GM12891 (cell line): Measurements from ENCODE around the gene RASGRF2.
A peak's percentile ranks its signal among the peaks of the same experiment; 100 is the strongest.
"Not testable (repeated sequence)": the region's sequence is repeated elsewhere in the genome, so short reads cannot be mapped to it uniquely, and the experiment has no call there.

Experiments used
- DNase-seq: peaks from one replicate; pipeline ENCODE4 v3.0.0; 2011; ENCODE audit warnings: low spot score; ENCODE audit not compliant: insufficient read length
- FAIRE-seq: peaks from 2 replicates; lab custom pipeline; 2011; peaks lifted over from hg19 to GRCh38; lab: Jason Lieb, UNC
- PAX5 ChIP-seq: IDR thresholded peaks from 2 replicates; pipeline ENCODE4 v1.6.1; 2011; ENCODE audit warnings: low read length, moderate library complexity, mild to moderate bottlenecking; ENCODE audit not compliant: insufficient read depth, severe bottlenecking
- POLR2A ChIP-seq: IDR thresholded peaks from 2 replicates; pipeline ENCODE4 v1.6.1; 2011; ENCODE audit warnings: low read depth, low read length, control low read depth
- POLR2AphosphoS5 ChIP-seq: IDR thresholded peaks from 2 replicates; pipeline ENCODE4 v1.6.1; 2011; ENCODE audit warnings: low read depth, low read length, control low read depth
- POU2F2 ChIP-seq: IDR thresholded peaks from 2 replicates; pipeline ENCODE4 v1.6.1; 2011; ENCODE audit warnings: low read depth, mild to moderate bottlenecking, control low read depth, low read length, moderate library complexity
- SPI1 ChIP-seq: IDR thresholded peaks from 2 replicates; pipeline ENCODE4 v1.6.1; 2011; ENCODE audit warnings: low read depth, low read length, control low read depth
- TAF1 ChIP-seq: IDR thresholded peaks from 2 replicates; pipeline ENCODE4 v1.6.1; 2011; ENCODE audit warnings: low read depth, low read length, control low read depth

RASGRF2 gene

GRCh38 chr5:81014348-81014747 lies 54.2 kb downstream of the RASGRF2 start:
- TF ChIP-seq SPI1 (no peak), POLR2AphosphoS5 (no peak), TAF1 (no peak), POLR2A (no peak), PAX5 (no peak), POU2F2 (no peak)
- DNase-seq (no peak), FAIRE-seq (no peak)

DNA sequence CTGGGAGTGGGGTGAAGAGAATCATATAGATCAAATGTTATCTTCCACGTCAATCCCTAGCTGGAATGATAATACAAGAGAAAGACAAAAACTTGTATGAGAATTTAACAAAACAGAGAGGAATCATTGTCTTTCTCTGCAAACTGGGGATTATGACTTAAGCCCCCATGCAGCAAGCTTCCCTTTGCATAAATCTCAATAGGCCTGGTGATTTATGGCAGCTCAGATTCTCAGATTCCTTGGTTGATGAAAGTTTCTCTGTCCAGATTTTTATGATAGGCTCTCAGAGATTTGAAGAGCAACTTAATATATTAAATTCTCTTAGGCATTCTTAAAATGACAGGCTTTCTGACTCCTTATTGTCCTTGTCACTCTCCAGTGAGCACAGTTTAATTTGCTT lies 56.0 kb downstream of the RASGRF2 start:
- FAIRE-seq: no peak
- no peak for DNase-seq
- no peak for TF ChIP-seq POLR2AphosphoS5

DNA sequence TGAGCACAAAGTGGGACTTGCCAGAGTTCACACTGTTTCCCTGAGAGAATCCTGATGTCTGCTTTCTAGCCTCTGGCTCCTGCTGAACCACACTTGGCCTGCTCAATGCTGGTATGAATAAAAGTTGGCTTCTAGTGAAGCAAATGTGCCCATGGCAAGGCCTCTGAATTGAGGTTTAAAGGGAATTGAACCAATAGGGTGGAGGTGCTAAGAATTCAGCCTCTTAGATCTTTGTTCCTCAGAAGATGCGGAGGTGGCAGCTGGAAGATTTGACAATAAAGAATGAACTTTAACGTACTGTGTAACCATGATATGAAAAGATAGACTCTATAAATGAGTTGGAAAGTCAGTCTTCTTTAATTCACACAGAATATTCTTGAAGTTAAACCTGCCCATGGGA lies 57.2 kb downstream of the RASGRF2 start:
- FAIRE-seq: no peak
- TF ChIP-seq POLR2AphosphoS5: no peak
- no peak for TF ChIP-seq POLR2A
- no peak for TF ChIP-seq POU2F2
- TF ChIP-seq TAF1: no peak
- TF ChIP-seq SPI1: no peak
- TF ChIP-seq PAX5: no peak
- DNase-seq: no peak

- DNase-seq, FAIRE-seq: not testable (repeated sequence)
Measured at GRCh38 chr5:81018608-81019007, 58.4 kb downstream of the RASGRF2 start.

DNA sequence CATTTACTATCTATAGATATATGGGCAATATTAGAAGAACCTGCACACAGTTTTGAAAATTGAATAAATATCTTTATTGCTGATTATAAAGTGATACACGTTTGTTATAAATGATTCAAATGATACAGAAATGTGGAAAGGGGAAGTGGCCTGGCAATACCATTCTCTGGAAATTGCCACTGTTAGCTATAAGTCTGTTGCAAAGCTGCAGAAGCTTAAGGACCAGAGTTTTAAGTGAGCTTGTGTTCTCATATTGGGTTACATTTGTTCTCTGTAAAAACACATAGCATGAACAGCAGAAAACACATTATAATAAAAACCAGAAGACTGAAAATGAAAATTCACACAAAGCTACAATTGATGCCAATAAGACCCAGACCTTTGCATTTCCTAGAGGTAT lies 59.6 kb downstream of the RASGRF2 start:
- DNase-seq (no peak), FAIRE-seq (no peak)
- TF ChIP-seq PAX5 (no peak), TAF1 (no peak), SPI1 (0 out of 2 replicates have a peak, but pooled peaks have one; percentile 16), POLR2AphosphoS5 (no peak), POU2F2 (no peak)

- FAIRE-seq: no peak
- DNase-seq: no peak
- TF ChIP-seq POLR2AphosphoS5 (no peak), POLR2A (no peak), SPI1 (no peak), PAX5 (no peak), POU2F2 (no peak), TAF1 (no peak)
Measured at GRCh38 chr5:81020478-81021167, 60.5 kb downstream of the RASGRF2 start.

DNA sequence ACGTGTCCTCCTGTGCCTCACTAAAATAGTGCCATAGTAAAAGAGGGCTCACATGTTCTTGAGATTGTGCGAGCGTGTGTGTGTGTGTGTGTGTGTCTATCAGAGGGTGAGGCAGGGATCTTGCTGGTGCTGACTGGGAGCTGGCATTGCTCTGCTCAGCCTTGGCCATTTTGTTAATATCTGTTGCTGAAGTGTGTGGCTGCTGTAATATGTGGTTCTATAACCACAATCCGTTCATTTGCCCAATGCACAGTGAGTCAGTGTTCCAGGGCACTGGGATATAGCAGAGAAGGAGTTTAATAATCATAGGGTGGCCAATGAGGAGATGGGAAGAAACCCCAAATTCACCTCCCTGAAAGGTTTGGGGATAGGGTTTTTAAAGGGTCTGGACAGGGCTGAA lies 61.3 kb downstream of the RASGRF2 start:
- FAIRE-seq: no peak
- no peak for DNase-seq

GRCh38 chr5:81021951-81022687 lies 62.0 kb downstream of the RASGRF2 start:
- DNase-seq (no peak), FAIRE-seq (no peak)
- TF ChIP-seq POLR2A: no peak
- TF ChIP-seq SPI1: no peak
- no peak for TF ChIP-seq PAX5
- no peak for TF ChIP-seq TAF1
- TF ChIP-seq POU2F2: no peak
- TF ChIP-seq POLR2AphosphoS5: no peak

More for the DNA sequence above, 61.3 kb downstream of the RASGRF2 start:
- TF ChIP-seq SPI1 (no peak), POU2F2 (no peak), POLR2A (no peak), TAF1 (no peak), POLR2AphosphoS5 (no peak), PAX5 (no peak)

DNA sequence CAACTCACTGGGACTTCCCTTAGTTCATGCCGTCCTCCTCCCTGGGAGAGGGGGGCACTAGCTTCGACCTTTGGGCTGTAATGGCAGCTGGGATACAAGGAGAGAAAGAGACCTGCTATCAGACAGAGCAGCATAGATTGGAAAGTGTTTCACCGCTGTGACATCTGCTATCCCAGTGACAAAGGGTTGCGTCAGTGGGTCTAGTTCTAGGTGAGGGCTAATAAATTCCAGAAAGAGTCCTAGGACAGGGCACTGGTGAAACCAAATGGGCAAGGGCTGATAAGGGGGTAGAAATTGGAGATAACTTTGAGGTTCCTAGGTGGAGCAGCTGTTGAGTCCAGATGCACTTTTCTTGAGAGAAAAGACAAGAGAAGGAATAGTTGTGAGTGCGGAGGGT lies 62.5 kb downstream of the RASGRF2 start:
- no peak for TF ChIP-seq SPI1
- TF ChIP-seq TAF1: no peak
- no peak for TF ChIP-seq POLR2AphosphoS5
- TF ChIP-seq PAX5: no peak
- no peak for TF ChIP-seq POLR2A
- TF ChIP-seq POU2F2: no peak
- FAIRE-seq (no peak), DNase-seq (no peak)

- TF ChIP-seq SPI1: no peak
- TF ChIP-seq TAF1: no peak
- no peak for TF ChIP-seq PAX5
- no peak for TF ChIP-seq POLR2AphosphoS5
- no peak for TF ChIP-seq POU2F2
- TF ChIP-seq POLR2A: no peak
- DNase-seq (no peak), FAIRE-seq (no peak)
Measured at GRCh38 chr5:81023261-81023970, 63.3 kb downstream of the RASGRF2 start.
